ENCODE measurements around the gene KIF19. TPM values are rescaled to one million over a fixed set of nuclear protein-coding genes. Genes with fewer than 3 reads are reported as not detected.

KIF19 gene
- total RNA-seq, 1 donor from 2014 or later, result 0.16 TPM

GRCh38 chr17:74334393-74335039 lies 8.5 kb downstream of the KIF19 start:
- DNase-seq (ENCODE audit: missing footprints) (no peak), ATAC-seq (no peak)
- intact Hi-C loops (cut with DNase I), result no loop called here

GRCh38 chr17:74335529-74336062 lies 9.6 kb downstream of the KIF19 start:
- DNase-seq (ENCODE audit: missing footprints) (no peak), ATAC-seq (no peak)
- intact Hi-C loops (cut with DNase I), result no loop called here

- ATAC-seq (no peak), DNase-seq (ENCODE audit: missing footprints) (no peak)
- intact Hi-C loops (cut with DNase I), result no loop called here
These were observed 10.3 kb downstream of the KIF19 start for GRCh38 chr17:74336307-74336706.

DNA sequence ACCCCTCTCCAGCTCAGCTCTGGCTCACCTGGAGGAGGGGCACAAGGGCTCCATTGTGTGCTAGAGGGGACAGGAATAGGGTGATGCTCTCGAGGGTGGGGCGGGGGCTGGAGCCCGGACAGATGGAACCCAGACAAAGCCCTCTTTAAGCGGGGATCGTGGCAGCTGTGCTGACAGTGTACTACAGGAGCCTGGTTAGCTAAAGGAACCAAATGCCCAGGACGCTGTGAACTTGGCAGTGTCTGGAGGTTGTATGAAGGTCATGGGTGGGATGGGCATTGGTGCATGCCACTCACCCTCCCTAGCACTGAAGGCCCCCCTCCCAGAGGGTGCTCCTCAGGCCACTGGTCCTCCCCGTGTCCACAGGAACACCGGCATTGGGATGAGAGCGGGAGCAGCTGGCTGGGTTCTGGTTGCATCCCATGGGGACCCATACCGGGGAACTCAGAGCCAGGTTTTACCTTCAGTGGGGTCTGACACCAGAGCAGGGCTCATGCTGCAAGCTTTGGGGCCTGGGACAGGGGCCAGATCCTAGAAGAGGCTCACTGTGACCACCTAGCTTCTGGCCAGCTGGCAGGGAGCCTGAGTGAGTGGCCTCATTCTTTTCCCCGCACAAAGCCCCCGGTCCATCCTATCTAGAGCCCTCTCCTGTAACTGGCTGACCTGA lies 11.9 kb downstream of the KIF19 start:
- DNase-seq (ENCODE audit: missing footprints), result no peak
- intact Hi-C loops (cut with DNase I), result no loop called here
- ATAC-seq, result no peak

DNA sequence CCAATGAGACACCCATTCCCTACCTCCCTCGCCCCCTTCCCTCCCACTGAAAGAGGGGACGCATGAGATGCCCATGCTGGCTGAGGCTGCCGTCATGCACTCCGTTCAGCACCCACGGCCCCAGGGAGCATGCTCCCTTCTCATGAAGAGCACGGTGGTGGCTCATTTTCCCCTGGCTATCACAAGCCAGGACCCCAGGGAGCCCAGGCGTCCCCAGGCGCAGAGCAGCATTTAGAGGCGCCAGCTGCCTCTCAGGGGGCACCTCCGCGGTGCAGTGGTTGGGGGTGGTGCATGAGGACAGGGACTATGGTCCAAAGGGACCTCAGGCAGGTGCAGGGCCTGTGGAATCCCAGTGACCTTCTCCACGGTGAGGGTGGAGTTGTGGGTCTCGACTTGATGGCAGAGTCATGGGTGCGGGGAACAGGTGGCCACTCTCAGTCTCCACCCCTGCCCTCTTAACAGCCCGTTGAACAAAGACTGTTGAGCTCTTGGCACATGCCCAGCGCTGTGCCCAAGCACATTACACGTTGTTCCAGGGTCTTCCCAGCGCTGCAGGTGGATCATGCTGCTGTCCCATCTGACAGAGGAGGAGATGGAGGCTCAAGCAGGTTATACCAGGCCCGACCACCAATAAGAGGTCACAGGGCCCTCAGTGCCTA lies 13.6 kb downstream of the KIF19 start:
- ATAC-seq, result no peak
- DNase-seq (ENCODE audit: missing footprints), result no peak
- intact Hi-C loops (cut with DNase I), result no loop called here

- intact Hi-C loops (cut with DNase I), result no loop called here
- no peak for DNase-seq (ENCODE audit: missing footprints)
- no peak for ATAC-seq
These were observed 14.5 kb downstream of the KIF19 start for GRCh38 chr17:74340470-74341023.

DNA sequence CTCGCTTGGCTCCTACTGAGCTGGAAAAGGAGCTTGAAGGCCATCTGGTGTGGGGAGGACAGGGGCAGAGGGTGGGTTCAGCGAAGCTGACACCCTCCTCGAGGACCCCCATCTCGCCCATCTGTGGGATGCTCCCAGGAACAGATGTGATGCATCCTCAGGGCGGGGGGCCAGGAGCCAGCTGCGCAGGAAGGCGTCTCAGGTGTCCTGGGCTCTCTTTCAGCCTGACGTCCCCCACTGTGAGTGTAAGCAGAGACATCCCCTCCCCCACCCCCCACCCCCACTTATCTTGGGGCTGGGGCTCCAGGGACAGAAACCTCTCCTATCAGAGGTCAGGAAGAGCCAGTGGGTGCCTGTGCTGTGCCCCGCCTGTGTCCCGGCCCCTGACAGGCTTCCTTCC lies 16.2 kb downstream of the KIF19 start:
- DNase-seq (ENCODE audit: missing footprints), result no peak
- intact Hi-C loops (cut with DNase I), result no loop called here
- ATAC-seq, result no peak

- intact Hi-C loops (cut with DNase I), result no loop called here
These were observed 17.1 kb downstream of the KIF19 start for GRCh38 chr17:74343121-74343520.

GRCh38 chr17:74343526-74344284 lies 17.7 kb downstream of the KIF19 start:
- DNase-seq (ENCODE audit: missing footprints) (no peak), ATAC-seq (no peak)
- intact Hi-C loops (cut with DNase I), result no loop called here

More at GRCh38 chr17:74343121-74343520, 17.1 kb downstream of the KIF19 start:
- DNase-seq (ENCODE audit: missing footprints) (no peak), ATAC-seq (no peak)

GRCh38 chr17:74344658-74345057 lies 18.6 kb downstream of the KIF19 start:
- DNase-seq (ENCODE audit: missing footprints) (no peak), ATAC-seq (no peak)
- intact Hi-C loops (cut with DNase I), result no loop called here

- DNase-seq (ENCODE audit: missing footprints) (no peak), ATAC-seq (no peak)
- intact Hi-C loops (cut with DNase I), result no loop called here
These were observed 19.6 kb downstream of the KIF19 start for GRCh38 chr17:74345433-74346241.

- intact Hi-C loops (cut with DNase I), result no loop called here
- no peak for ATAC-seq
- DNase-seq (ENCODE audit: missing footprints), result no peak
These were observed 21.6 kb downstream of the KIF19 start for GRCh38 chr17:74347646-74348045.

DNA sequence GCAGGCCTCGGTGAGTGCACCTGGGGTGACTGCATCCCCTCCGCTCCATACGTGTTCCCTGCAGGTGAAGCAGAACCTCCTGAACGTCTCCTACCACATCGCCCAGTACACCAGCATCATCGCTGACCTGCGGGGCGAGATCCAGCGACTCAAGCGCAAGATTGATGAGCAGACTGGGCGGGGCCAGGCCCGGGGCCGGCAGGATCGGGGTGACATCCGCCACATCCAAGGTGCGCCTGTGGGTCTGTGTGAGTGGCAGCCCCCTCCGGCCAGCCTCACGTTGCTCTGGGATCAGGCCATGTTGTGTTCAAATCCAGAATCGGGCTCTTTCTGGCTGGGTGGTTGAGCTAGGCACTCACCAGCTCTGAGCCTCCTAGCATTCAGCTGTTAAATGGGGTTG lies 23.1 kb downstream of the KIF19 start:
- DNase-seq (ENCODE audit: missing footprints) (no peak), ATAC-seq (no peak)
- intact Hi-C loops (cut with DNase I), result no loop called here

GRCh38 chr17:74350486-74350885 lies 24.5 kb downstream of the KIF19 start:
- no peak for ATAC-seq
- no peak for DNase-seq (ENCODE audit: missing footprints)
- intact Hi-C loops (cut with DNase I), result loop anchor here (5.0 kb wide), 1 partner anchor 138 kb away; the partner anchor contains the start of gene TTYH2

DNA sequence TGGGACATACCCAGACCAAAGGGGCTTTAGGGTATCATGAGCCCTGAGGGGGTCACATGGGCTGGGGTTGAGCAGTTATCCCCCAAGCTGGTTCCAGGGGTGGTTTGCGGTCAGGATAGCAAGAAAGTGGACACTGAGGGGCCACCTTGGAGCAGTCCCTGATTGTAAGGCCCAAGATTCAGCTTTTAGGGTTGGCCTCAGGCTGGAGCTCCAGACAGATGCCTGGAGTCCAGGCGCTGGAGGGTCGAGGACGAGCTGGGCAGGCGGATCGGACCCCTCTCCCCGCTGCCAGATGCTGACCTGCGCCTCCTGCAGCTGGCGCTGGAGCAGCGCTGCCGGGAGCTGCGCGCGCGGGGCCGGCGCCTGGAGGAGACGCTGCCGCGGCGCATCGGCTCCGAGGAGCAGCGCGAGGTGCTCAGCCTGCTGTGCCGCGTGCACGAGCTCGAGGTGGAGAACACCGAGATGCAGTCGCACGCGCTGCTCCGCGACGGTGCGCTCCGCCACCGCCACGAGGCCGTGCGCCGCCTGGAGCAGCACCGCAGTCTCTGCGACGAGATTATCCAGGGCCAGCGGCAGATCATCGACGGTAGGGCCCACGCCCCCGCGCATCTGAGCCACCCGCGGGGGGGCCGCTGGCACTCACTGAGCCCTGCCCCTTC lies 25.7 kb downstream of the KIF19 start:
- no peak for ATAC-seq
- DNase-seq (ENCODE audit: missing footprints), result no peak
- intact Hi-C loops (cut with DNase I), result loop anchor here (5.0 kb wide), 1 partner anchor 139 kb away; the partner anchor contains the start of gene TTYH2

- DNase-seq (ENCODE audit: missing footprints), result peak; percentile 60
- ATAC-seq, result no peak
- intact Hi-C loops (cut with DNase I), result loop anchor here (2.0 to 5.0 kb wide), 2 partner anchors 53 to 141 kb away; partner anchors contain the start of gene TTYH2
These were observed 27.5 kb downstream of the KIF19 start for GRCh38 chr17:74353446-74354060.

- ATAC-seq (peak; percentile 63), DNase-seq (ENCODE audit: missing footprints) (no peak)
- intact Hi-C loops (cut with DNase I), result loop anchor here (2.0 to 5.0 kb wide), 2 partner anchors 53 to 142 kb away; partner anchors contain the start of gene TTYH2
These were observed 28.1 kb downstream of the KIF19 start for GRCh38 chr17:74354123-74354522.
